Left renal cortex interstitium (tissue), 4 donors: ENCODE results near the gene AHI1. TPM values are rescaled to one million over a fixed set of nuclear protein-coding genes. Genes with fewer than 3 reads are reported as not detected.

Source experiments
- DNase-seq, 4 donors: peaks; one replicate each; pipeline ENCODE4 v3.0.0-alpha.2; 2013; ENCODE audit warnings: low read depth in 4 of 4, low spot score in 2 of 4, missing footprints in 1 of 4
- polyA plus RNA-seq, 4 donors: library from polyadenylated mRNA; unstranded; fragments of 120-200 nt; gene quantifications; one replicate each; pipeline ENCODE4 v1.2.1, GENCODE V29; 2013; ENCODE audit not compliant: insufficient read length in 4 of 4

Gene AHI1
- polyA plus RNA-seq, 4 donors: 33.2 to 105 (median 64.7) TPM

DNA sequence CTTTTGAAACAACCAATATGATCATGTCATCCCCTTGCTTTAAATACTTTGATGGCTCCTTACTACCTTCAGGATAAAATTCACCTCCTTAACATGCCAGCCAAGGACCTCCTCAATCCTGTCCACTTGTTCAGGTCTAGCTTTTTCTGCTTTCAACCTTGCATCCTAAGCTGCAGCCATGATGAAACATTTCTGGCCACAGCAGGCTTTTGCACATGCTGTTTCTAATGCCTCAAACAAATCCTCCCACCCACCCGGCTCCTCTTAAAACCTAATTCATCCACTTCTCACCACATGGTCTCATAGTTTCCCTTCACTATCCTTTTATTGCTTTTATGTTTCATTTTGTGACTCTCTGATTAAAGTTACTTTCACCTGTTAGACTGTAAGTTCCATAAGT is 191.9 kb downstream of the AHI1 start:
- no peak for DNase-seq

DNA sequence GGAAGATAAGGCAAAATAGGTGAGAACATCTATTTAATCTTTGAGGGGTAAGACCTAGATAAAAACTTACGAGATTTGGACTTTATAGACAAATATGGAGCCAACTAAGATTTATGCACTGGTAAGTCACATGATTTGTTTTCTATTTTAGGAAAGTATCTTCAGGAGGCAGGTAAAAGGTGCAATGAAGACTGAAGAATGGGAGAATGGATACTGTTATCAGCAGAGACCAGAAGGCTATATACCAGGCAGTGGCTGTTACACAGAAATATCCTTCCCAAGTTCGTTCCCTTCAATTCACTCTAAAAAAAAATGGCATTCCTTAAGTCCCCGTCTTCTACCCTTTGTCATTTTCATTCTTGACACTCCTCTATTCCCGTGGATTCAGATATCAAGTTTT is 192.7 kb downstream of the AHI1 start:
- no peak for DNase-seq

DNA sequence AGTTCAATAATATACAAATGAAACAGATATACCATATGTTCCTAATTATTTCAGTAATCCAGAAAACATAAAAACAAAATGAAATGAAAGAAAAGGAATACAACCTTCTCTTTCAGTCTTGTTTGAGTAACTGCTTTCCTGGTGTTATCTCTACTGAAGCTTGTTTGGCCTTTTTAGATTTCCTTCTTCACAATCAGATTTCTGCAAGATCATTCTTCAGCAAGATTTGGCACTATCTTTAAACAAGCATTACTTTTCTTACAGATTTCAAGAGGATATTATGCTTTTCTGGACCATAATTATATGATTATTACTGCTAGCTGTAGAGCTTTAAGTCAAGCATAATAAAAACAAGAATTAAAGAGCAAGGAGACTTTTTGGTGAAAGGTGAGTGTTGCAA is 196.2 kb downstream of the AHI1 start:
- DNase-seq: no peak

DNA sequence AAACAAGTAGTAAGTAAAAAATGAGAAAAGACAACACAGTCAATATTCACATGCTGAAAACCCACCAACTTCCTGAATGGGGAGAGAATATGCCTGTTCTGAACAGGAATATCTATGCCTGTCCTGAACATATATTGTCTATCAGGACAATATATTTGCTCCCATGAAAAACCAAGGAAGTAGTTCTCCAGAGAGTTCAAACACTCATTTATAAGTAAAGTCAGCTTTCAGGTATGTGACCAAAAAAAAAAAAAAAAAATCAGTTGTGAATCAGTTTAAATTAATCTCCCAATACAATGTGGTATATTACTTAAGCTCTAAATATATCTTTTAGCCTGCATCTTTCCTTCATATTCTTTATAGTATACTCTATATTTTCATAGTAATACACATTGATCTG is 197.0 kb downstream of the AHI1 start:
- no peak for DNase-seq

DNA sequence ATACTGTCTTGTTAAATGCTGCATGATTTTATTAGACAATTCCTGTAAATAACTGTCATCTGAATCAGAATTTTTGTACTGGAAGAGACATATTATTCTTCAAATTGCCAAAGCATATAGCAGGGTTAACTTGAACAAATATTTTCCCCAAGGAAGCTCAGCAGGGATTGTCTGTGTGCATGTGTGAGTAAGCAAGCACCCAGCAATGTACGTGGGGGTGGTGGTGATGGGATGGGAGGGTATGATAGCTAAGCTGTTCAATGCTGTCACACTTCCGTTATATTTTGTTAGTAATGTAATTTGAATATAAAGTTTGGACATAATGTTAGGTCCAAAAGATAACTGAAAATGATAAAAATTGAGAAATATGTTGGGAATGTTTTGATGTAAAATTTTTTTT is 198.3 kb downstream of the AHI1 start:
- no peak for DNase-seq

DNA sequence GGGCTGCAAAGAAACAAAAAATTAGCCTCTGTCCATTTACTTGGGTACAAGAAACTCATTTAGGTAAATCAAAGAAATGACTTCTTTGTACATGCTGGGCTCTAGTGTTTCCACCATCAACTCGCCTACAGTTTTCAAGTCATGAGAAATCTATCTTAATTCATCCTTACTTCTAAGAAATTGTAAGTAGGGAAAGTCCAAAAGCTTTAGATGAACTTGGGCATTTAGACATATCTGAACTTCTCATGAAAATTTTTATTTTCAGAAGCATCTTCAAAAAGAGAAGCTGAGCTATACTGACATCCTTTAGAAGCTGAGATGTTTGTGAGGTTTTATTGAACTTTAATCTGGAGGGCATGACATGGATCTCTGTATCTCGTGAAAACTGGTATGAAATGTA is 199.1 kb downstream of the AHI1 start:
- no peak for DNase-seq

DNA sequence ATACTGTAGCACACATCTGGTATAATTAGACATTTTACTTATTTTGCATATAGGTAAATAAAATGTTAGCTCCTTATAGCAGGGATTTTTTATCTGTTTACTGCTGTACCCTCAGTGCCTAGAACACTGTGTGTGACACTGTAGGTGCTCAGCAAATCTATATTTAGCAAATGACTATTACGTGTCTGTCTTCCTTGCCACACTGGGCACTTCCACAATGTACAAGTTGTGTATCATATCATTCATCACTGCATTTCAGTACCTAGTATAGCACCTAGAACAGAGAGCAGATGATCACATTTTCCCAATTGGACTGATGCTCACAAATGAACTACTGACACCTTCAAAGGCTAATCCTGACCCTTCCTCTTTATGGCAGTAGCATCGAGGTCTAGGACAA is 200.8 kb downstream of the AHI1 start:
- no peak for DNase-seq

DNA sequence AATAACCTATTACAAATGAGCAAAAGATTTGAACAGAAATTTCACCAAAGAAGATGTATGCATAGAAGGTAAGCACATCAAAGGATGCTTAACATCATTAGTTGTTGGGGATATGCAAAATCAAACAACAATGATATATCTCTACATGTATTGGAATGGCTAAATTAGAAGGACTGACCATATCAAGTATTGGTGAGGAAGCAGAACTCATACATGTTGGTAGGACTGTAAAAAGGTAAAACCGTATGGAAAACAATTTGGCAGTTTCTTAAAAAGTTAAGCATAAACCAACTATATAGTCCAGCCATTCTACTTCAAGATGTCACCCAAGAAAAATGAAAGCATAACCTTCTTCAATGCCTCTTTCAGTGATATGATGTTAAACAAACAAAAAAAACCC is 202.5 kb downstream of the AHI1 start:
- DNase-seq: no peak

DNA sequence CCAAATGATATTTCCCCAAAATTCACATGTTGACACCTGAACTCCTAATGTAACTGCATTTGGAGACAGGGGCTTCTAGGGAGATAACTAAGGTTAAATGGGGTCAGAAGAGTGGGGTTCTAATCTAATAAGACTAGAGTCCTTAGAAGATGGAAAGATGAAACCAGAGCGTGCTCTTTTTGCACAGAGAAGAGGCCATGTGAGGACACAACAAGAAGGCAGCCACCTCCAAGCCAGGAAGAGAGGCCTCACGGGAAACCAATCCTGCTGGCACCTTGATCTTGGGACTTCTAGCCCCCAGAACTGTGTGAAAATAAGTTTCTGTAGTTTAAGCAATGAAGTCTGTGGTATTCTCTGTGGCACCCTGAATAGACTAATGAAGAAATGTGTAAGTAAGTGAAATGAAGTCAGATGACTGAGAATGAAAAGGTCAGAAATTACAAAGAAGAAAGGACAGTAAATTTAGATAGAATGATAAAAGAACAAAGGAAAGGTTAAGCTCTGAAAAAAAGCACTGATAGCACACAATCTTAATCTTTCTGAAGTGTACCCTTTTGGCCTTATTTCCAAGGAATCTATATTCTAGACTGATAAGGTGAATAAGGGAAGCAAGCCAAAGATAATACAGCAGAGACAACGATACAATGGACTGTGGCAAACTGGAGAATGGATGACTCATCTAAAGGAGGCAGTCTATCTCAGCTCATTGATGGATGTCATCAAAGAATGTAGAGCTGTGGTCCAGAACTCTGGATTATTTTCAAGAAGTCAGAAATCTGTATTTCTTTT is 206.1 kb downstream of the AHI1 start:
- no peak for DNase-seq

DNA sequence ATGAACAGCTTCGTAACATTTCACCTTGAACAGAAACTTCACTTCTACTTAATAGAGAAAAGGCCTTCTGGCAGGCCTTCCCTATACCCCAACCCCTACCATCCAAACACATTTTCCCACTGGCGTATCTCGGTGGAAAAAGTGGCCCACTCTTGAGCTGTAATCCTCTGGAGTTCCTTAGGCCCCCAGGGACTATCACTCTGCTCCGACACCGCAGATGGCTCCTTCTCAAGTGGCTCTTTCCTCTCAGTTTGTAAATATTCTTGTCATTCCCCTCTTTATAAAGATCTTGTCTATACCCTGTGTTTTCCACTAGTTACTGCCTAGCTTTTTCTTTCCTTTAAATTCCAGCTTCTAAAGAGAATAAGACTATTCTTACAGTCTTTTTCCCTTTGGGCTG is 207.7 kb downstream of the AHI1 start:
- no peak for DNase-seq

DNA sequence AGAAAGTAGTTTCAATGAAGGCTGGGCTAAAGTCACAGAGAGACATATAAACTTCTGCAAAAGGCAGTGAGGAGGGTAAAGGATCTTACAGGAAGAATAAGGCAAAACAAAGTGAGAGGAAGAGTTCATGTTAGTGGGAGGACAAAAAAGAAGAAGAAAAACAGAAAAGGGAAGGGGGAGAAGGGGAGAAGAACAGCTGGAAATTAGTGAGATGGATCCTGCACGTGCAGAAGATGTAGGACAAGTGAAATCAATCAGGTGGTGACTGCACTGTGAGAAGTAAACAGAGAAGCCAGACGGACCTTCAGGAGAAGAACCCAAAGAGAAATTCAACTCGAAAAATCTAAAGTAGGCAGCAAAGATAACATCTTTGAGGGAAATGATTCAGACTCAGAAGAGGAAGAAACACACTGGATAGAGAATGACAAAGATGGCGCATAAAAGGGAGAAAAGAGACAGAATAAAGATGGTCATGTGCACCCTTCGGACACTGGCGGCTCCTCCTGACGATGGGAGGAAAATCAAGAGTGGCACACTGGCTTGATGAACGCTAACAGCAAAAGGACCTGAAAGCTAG is 210.5 kb downstream of the AHI1 start:
- DNase-seq: no peak

DNA sequence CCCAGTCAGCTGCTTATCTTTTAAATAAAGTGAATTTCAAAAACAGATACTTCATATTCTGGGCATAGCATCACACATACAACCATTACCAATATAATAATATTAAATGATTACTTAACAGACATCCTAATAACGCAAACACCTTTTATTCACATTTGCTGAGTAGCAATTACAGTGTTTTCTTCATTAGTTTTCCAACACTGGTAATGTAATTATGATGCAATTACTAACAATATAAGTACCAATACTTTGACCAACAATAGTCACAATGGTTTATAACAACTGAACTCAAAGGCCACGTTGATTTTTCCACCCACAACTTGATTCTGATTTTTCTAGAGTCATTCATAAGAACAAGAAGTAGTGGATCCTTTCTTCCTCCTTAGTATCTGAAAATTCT is 212.4 kb downstream of the AHI1 start:
- DNase-seq: no peak

DNA sequence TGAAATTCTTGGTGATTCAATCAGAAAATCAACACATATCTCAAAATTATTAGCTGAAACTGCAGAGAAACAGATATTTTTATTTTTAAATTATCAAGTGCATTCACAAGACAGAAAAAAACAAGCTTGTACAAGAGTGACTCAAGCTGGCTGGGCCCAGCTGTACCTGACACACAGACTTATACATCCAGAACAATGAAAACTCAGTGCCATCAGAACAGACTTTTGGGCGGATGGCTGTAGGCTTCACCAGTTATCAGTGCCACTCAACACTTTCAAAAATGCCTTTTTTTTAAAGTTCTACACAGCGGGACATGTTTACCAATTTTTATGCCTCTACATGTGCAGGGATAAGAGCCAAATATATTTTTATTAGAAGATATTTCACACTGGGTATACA is 213.6 kb downstream of the AHI1 start:
- DNase-seq: no peak

DNA sequence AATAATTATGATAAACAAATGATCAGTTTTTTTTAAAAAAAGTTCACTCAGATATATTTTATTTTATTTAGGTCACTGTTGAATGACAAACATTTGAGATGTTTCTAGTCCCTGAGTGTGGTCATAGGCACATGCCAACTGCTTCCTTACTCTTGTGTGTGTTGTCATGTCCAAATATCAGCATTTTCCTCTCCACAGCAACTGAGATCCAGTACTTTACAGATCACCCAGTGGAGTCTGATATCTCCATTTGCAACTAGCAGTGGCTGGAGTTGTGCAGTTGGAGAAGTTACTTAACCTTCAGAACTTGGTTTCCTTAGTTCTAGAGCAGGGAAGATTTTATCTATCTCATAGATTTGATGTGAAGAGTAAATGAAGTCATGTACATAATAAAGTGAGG is 215.1 kb downstream of the AHI1 start:
- DNase-seq: no peak

DNA sequence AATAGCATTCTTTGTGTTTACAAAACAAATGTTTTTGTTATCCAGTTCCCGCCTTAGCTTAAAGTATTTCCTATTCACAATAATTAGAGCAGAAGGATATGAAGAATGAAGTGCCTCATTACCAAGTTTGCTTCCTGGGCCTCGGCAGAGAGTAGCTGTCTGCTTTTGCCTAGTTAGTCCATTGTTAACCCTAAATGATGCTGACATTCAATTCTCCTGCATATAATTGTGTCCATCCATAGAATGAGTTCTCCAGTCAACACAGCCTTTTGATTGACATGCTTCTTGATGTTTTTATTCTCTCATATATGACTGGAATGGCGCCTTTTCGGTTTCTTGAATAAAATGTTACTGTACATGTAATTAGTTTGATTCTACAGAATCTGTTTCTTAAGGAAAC is 215.6 kb downstream of the AHI1 start:
- DNase-seq: no peak

DNA sequence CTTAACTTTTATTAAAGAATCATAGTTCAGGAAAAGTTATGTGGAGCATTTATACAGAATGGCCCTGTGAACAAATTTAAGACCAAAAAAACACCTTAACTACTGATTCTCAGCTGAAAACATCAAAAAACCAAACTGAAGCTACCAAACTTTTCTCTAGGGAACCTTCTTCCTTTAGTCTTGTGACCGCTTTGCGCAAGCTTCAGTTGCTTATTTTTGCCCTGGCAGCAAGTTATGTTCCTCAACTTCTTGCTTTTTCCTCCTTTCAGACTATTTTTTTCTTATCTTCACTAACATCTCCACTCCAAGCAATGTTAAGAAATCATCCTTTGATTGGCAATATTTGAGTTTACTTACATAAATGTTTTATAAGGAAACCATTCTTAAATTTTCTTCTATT is 216.3 kb downstream of the AHI1 start:
- DNase-seq: no peak

DNA sequence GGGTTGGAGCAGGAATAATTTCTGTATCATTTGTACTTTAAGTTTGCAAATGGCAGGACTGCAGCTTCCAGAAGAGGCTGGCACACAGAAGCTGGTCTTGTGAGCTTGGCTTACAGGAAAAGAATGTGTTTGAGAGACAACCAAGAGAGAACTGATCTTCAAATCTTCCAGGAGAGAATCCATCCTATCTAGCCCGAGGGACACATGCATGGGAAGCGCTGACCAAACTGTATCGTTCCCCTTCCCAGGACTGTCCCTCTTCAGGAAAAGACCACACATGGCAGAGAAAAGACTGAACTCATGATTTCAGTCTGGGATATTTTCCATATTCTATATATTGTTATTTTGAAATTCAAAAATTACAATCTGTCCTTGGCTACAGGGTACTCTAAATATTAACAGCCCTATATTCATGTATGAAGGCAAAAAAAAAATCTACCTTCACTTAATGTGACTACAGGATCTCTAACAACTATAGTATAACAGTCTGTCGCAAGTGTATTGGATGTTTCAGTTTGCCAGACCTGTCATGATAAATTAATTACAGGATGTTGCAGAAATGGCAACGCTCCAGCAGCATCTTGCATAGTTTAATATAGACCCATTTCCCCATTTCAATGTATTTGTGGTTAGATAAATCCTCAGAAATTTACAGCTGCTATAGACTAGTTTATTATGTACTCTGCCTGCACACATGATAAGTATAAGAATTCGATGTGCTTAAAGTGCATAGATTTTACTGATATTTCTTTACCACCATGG is 217.0 kb downstream of the AHI1 start:
- DNase-seq: no peak

DNA sequence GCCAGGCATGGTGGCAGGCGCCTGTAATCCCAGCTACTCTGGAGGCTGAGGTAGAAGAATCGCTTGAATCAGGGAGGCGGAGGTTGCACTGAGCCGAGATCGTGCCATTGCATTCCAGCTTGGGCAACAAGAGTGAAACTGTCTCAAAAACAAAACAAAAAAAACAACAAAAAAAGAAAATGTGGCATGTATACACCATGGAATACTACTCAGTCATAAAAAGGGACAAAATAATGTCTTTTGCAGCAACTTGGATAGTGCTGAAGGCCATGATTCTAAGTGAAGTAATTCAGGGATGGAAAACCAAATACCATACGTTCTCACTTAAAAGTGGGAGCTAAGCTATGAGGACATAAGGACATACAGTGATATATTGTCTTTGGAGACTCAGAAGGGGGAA is 220.1 kb downstream of the AHI1 start:
- no peak for DNase-seq

DNA sequence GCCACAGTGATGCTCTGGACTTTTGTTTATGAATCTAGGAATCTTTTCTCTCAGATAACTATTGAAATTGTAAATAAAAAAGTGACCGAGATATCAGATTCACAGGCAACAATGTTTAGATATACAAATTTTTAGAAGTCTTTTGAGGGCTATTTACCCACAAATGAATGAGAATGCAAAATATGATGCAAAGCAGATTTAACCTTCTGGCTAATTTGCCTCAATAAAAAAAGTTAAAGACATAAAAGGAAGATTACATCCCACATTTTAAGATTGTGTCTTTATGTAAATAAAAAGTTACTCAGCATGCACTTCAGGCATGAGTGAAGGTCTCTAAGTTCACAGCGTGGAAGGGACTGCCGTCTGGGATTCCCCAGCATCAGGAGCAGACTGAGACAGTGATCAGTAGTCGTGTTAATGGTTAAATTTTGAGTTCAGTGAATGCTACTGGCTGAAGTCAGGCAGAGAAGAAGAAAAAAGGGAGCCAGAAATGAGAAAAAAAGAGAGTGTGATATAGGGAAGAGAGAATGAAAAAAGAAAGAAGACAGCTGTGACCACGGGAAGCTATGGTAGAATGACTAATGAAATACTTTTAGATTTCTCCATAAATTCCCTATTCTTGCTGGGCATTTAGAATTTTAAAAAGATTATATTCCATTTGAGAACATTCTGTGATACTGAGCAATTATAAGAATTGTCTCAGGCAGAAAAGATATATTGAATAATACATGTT is 222.8 kb downstream of the AHI1 start:
- DNase-seq: no peak

DNA sequence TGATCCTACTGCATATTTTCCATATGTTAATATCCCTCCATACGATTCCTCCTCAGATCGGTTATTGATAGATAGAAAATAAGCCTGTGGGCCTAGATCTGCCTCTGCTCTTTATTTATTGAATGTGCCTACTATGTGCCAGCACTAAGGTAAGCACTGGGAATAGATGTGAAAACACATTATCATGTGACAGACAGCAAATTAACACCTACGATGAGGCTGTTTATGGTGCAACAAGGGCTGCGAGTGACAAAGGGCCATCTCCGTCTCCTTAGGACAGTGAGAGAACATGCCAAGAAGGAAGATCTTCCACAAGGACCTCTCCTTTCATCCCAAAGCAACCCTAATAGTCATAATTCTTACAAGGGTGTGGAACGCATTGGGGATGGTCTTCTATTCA is 225.9 kb downstream of the AHI1 start:
- no peak for DNase-seq
